Mesendoderm (in vitro differentiated cells): ENCODE data around the gene LRRC8D.

Experiments used
- DNase-seq: peaks from one replicate; pipeline ENCODE4 v3.0.0; 2013
- H2AK5ac ChIP-seq: 2 replicates; pipeline ENCODE4 v1.6.1; 2013; ENCODE audit warnings: low read length, inconsistent platforms
- H2BK120ac ChIP-seq: 2 replicates; pipeline ENCODE4 v1.6.1; 2013; ENCODE audit warnings: low read depth, mild to moderate bottlenecking, low read length, moderate library complexity, mixed read lengths
- H2BK15ac ChIP-seq: replicated peaks from 2 replicates; pipeline ENCODE4 v1.6.1; 2013; ENCODE audit warnings: low read depth, mild to moderate bottlenecking, moderate library complexity
- H2BK5ac ChIP-seq: 2 replicates; pipeline ENCODE4 v1.6.1; 2013; ENCODE audit warnings: low read length, inconsistent platforms
- H3K18ac ChIP-seq: 2 replicates; pipeline ENCODE4 v1.6.1; 2013; ENCODE audit warnings: mild to moderate bottlenecking, low read length, mixed read lengths
- H3K23ac ChIP-seq: one replicate; pipeline ENCODE4 v1.6.1; 2013; ENCODE audit warnings: low read length
- H3K27ac ChIP-seq: 2 replicates; pipeline ENCODE4 v1.5.1; 2013; ENCODE audit warnings: low read depth, mild to moderate bottlenecking, inconsistent platforms, low read length, moderate library complexity
- H3K27me3 ChIP-seq: 2 replicates; pipeline ENCODE4 v1.6.1; 2013; ENCODE audit warnings: low read length, control low read depth, mild to moderate bottlenecking, inconsistent platforms; ENCODE audit not compliant: insufficient read depth, poor library complexity
- H3K36me3 ChIP-seq: 2 replicates; pipeline ENCODE4 v1.6.1; 2013; ENCODE audit warnings: low read length, inconsistent platforms; ENCODE audit not compliant: control insufficient read depth, insufficient read depth
- H3K4ac ChIP-seq: one replicate; pipeline ENCODE4 v1.6.1; 2013; ENCODE audit warnings: low read depth, mild to moderate bottlenecking, low read length, moderate library complexity
- H3K4me1 ChIP-seq: 2 replicates; pipeline ENCODE4 v1.6.1; 2013; ENCODE audit warnings: low read depth, low read length, inconsistent platforms; ENCODE audit not compliant: control insufficient read depth
- H3K4me2 ChIP-seq: 2 replicates; pipeline ENCODE4 v1.6.1; 2013; ENCODE audit warnings: low read length
- H3K4me3 ChIP-seq: 2 replicates; pipeline ENCODE4 v1.5.1; 2013; ENCODE audit warnings: mild to moderate bottlenecking, low read length
- H3K56ac ChIP-seq: one replicate; pipeline ENCODE4 v1.6.1; 2013; ENCODE audit warnings: low read length
- H3K79me1 ChIP-seq: 2 replicates; pipeline ENCODE4 v1.6.1; 2013; ENCODE audit warnings: low read length, inconsistent platforms
- H3K79me2 ChIP-seq: 2 replicates; pipeline ENCODE4 v1.6.1; 2013; ENCODE audit warnings: mild to moderate bottlenecking, low read length; ENCODE audit not compliant: control insufficient read depth, insufficient read depth
- H3K9ac ChIP-seq: 2 replicates; pipeline ENCODE4 v1.6.1; 2013; ENCODE audit warnings: low read length, inconsistent platforms
- H4K5ac ChIP-seq: one replicate; pipeline ENCODE4 v1.6.1; 2013; ENCODE audit warnings: low read length
- H4K8ac ChIP-seq: one replicate; pipeline ENCODE4 v1.6.1; 2013; ENCODE audit warnings: low read depth, mild to moderate bottlenecking, control low read depth, low read length, moderate library complexity
- WGBS: extraction: QIAGEN DNeasy Blood & Tissue Kit; methylation state at CpG from one replicate; pipeline ENCODE4 v1.1.7; 2013; ENCODE audit warnings: low lambda C conversion rate, missing lambda C conversion rate; ENCODE audit not compliant: insufficient coverage; ENCODE audit errors: extremely low coverage; 5-methylcytosine and 5-hydroxymethylcytosine counted together

Gene LRRC8D

DNA sequence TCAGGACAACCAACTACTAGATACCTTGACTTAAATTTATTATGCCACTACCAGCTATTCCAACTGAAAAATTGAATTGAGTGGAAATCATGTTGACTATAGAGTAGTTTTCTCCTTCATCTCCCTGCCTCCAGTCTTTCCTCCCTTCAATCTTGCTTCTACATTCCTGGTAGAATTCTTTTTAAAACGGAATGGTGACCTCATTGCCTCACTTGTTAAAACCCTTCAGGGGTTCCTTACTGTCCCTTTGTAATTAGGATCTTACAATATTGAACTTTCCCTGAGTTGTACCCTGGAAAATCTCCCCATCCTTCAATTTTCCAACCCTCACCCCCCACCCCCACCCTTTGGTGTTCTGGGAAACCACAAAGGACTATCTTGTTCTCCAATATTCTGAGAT lies 91.2 kb downstream of the LRRC8D start:
- WGBS = no CpG with 5 or more reads among the region's 1 CpG
- H3K79me2 ChIP-seq = peaks cover 1% of the 10 kb centered on the region
- no peak overlapping the region for H4K8ac ChIP-seq
- H3K4me2 ChIP-seq = no peak overlapping the region
- peak overlapping the region; percentile 22 for H3K27ac ChIP-seq
- H2BK5ac ChIP-seq = no peak overlapping the region
- H3K79me1 ChIP-seq = peaks cover 6% of the 10 kb centered on the region
- no peaks in the 10 kb centered on the region for H3K27me3 ChIP-seq
- no peak overlapping the region for H2AK5ac ChIP-seq
- DNase-seq = peak; percentile 85
- peak overlapping the region; percentile 61 for H2BK120ac ChIP-seq
- no peak overlapping the region for H3K9ac ChIP-seq
- H3K4me3 ChIP-seq = no peak overlapping the region
- H3K4ac ChIP-seq = no peak overlapping the region
- H2BK15ac ChIP-seq = peak overlapping the region; percentile 75
- H3K18ac ChIP-seq = peak overlapping the region; percentile 60
- no peak overlapping the region for H3K23ac ChIP-seq
- H3K4me1 ChIP-seq = peaks cover 8% of the 10 kb centered on the region
- H4K5ac ChIP-seq = no peak overlapping the region
- no peak overlapping the region for H3K56ac ChIP-seq
- no peaks in the 10 kb centered on the region for H3K36me3 ChIP-seq

DNA sequence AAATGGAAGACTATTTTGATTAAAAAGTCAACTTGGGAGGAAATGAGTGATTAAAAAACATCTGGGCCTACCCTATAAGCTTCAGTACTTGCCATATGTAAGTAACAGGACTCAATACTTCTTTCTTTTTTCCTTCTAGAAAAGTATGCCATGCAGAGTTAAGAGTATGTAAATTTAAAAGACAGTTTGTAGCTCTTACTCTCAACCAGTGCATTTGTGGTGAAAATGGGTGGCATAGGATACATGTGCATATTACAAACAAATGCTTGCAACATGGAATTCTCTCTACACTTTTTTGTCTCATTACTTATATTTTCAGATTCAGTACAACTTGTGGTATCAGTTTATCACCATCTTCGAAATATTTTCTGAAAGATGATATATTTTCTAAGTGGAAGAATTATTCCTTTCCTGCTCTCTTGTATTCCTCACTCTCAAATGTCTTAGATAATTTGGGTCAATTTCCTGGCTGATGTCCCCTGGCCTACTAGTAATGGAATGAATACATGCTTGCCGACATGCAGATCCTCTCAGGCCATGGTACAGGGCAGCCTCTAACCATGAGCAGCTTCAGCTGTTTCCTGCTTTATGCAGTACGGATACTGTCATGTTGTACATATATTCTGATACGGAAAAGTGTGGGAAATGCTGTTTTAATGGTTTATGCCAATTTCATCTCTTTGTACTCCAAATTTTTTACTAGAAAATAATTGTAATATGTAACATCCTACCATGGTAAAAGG lies 92.7 kb downstream of the LRRC8D start:
- no peak overlapping the region for H4K8ac ChIP-seq
- H3K23ac ChIP-seq = no peak overlapping the region
- no peak overlapping the region for H3K4me3 ChIP-seq
- no peaks in the 10 kb centered on the region for H3K36me3 ChIP-seq
- no peak for DNase-seq
- no peak overlapping the region for H2BK5ac ChIP-seq
- H3K4me2 ChIP-seq = no peak overlapping the region
- H3K18ac ChIP-seq = no peak overlapping the region
- peaks cover 6% of the 10 kb centered on the region for H3K79me1 ChIP-seq
- no peak overlapping the region for H3K56ac ChIP-seq
- H3K27ac ChIP-seq = no peak overlapping the region
- H3K27me3 ChIP-seq = no peaks in the 10 kb centered on the region
- peaks cover 8% of the 10 kb centered on the region for H3K4me1 ChIP-seq
- H3K4ac ChIP-seq = no peak overlapping the region
- no peak overlapping the region for H3K9ac ChIP-seq
- H2BK15ac ChIP-seq = no peak overlapping the region
- WGBS = no CpG with 5 or more reads among the region's 4 CpGs
- H2AK5ac ChIP-seq = no peak overlapping the region
- H3K79me2 ChIP-seq = peaks cover 1% of the 10 kb centered on the region
- no peak overlapping the region for H4K5ac ChIP-seq
- H2BK120ac ChIP-seq = no peak overlapping the region

DNA sequence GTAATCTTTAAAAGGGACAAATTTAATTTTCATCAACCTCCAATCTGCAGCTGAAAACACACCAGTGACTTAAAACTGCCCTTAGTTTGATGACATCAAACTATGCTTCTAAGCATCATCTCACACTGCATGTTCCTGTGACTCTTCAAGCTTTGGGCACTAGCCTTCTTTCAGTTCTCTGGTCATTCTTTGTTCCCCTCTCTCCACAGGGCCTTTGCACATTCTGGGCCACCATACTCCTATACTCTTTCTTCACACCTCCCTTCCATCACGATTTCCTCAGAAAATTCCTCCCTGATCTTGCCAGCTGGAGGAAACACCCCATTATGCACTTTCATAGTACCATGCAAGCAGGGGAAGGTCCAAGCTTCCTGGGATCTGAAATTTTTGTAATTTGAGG lies 96.5 kb downstream of the LRRC8D start:
- WGBS = no CpG with 5 or more reads among the region's 1 CpG

DNA sequence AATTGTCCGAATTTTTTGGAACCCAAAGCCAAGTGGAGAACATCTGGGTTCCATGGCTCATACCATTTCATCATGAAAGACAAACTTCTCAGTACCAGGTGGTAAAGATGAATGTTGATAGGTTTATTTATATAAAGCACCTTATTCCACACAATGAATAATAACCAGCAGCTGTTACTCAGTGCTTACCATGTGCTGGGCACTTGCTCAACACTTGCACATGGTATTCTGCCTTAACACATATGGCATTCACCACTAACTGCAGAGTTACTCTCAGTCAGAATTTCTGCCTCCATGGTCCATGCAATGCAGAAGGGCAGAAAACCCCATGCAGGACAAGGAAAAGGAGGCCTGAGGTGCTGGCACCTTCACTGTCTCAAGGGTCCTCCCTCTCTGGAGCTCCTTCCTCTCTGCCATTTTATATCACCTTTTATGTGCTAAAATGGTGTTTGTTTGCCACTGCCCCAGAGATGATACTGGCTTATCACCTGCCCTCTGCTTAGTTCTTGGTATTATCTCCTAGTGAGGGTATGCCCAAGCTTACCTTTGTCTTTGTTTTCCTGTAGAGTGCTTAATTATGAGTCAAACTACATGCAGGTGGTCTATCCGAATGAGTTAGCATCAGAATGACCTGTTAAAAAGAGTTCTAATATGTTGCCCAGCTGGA lies 97.4 kb downstream of the LRRC8D start:
- Histone ChIP-seq H3K18ac (no peak overlapping the region), H4K5ac (no peak overlapping the region), H3K27ac (no peak overlapping the region), H2BK120ac (no peak overlapping the region), H3K36me3 (no peaks in the 10 kb centered on the region), H3K4me2 (no peak overlapping the region), H2BK5ac (no peak overlapping the region), H4K8ac (no peak overlapping the region), H2BK15ac (no peak overlapping the region), H3K4me1 (peaks cover 2% of the 10 kb centered on the region), H3K4me3 (no peak overlapping the region), H3K9ac (no peak overlapping the region), H2AK5ac (no peak overlapping the region), H3K56ac (no peak overlapping the region), H3K4ac (no peak overlapping the region), H3K23ac (no peak overlapping the region), H3K79me1 (no peaks in the 10 kb centered on the region), H3K79me2 (no peaks in the 10 kb centered on the region), H3K27me3 (no peaks in the 10 kb centered on the region)
- DNase-seq = peak; percentile 44
- no CpG with 5 or more reads among the region's 2 CpGs for WGBS

More for the DNA sequence above, 96.5 kb downstream of the LRRC8D start:
- Histone ChIP-seq H3K79me2 (peaks cover 1% of the 10 kb centered on the region), H3K79me1 (peaks cover 4% of the 10 kb centered on the region), H3K36me3 (no peaks in the 10 kb centered on the region), H4K5ac (no peak overlapping the region), H3K4ac (no peak overlapping the region), H2AK5ac (no peak overlapping the region), H3K18ac (no peak overlapping the region), H3K23ac (no peak overlapping the region), H3K9ac (no peak overlapping the region), H2BK5ac (no peak overlapping the region), H3K56ac (no peak overlapping the region), H3K4me2 (no peak overlapping the region), H2BK15ac (no peak overlapping the region), H2BK120ac (no peak overlapping the region), H3K27ac (no peak overlapping the region), H3K4me3 (no peak overlapping the region), H3K27me3 (no peaks in the 10 kb centered on the region), H3K4me1 (peaks cover 6% of the 10 kb centered on the region), H4K8ac (no peak overlapping the region)
- DNase-seq = no peak

DNA sequence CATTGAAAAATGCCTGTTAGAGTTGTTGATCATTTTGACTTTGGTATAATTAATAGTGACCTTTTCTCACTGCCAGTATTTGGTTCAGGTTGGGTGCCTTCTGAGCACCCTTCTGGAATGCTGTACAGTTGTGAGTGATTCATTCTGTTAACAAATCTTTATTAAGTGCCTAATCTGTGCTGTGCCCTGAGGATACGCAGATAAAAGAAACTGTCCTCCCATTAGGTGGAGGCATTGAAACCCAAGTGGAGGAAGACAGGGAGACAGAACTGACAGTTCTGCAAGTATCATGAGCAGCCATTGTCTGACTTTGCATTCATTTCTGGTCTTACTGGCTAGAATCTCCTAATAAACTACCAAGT lies 97.9 kb downstream of the LRRC8D start:
- Histone ChIP-seq H3K4me3 (no peak overlapping the region), H3K27me3 (no peaks in the 10 kb centered on the region), H2BK120ac (no peak overlapping the region), H3K4me1 (peaks cover 2% of the 10 kb centered on the region), H3K36me3 (no peaks in the 10 kb centered on the region), H4K8ac (no peak overlapping the region), H3K4me2 (no peak overlapping the region), H3K4ac (no peak overlapping the region), H4K5ac (no peak overlapping the region), H3K79me2 (no peaks in the 10 kb centered on the region), H3K23ac (no peak overlapping the region), H3K56ac (no peak overlapping the region), H2BK15ac (no peak overlapping the region), H3K9ac (no peak overlapping the region), H3K79me1 (no peaks in the 10 kb centered on the region), H3K18ac (no peak overlapping the region), H3K27ac (no peak overlapping the region), H2AK5ac (no peak overlapping the region), H2BK5ac (no peak overlapping the region)
- no peak for DNase-seq
- no CpG with 5 or more reads among the region's 1 CpG for WGBS
